Ecto neural progenitor cell (in vitro differentiated cells): ENCODE measurements around the gene CCT7.
"Not testable (repeated sequence)": the region's sequence is repeated elsewhere in the genome, so short reads cannot be mapped to it uniquely, and the experiment has no call there.

Experiments
- DNase-seq: peaks from one replicate; pipeline ENCODE4 v3.0.0-alpha.2; 2018; ENCODE audit warnings: low spot score

The CCT7 gene

DNA sequence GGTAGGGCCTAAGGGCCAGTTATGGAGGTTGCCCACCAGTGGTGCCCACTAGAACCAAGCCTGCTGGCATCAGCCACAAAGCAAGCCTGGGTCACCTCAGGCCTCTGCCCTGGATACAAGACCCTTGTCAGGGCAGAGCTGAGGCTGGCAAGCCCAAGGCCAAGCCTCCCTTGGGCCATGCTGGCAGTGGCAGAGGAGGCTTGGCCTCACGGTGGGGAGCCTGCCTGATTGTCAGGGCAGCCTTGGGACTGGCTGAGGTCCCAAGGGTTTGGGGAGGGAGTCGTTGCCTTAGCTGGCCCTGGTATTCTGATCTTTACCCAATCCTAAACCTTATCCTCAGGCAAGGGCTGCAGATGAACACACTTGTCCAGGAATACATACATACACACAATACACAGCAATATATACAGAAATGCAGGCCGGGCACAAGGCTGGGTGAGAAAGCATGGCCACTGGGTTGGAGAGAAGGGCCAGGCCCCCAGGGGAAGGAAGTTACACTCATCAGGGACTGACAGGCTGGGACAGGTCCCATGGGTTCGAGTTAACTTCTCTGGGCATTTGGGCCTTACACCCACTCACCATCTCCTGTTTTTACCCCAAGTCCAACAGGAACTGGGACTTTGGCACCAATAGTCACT lies 21.0 kb downstream of the CCT7 start:
- peak; percentile 37 for DNase-seq

DNA sequence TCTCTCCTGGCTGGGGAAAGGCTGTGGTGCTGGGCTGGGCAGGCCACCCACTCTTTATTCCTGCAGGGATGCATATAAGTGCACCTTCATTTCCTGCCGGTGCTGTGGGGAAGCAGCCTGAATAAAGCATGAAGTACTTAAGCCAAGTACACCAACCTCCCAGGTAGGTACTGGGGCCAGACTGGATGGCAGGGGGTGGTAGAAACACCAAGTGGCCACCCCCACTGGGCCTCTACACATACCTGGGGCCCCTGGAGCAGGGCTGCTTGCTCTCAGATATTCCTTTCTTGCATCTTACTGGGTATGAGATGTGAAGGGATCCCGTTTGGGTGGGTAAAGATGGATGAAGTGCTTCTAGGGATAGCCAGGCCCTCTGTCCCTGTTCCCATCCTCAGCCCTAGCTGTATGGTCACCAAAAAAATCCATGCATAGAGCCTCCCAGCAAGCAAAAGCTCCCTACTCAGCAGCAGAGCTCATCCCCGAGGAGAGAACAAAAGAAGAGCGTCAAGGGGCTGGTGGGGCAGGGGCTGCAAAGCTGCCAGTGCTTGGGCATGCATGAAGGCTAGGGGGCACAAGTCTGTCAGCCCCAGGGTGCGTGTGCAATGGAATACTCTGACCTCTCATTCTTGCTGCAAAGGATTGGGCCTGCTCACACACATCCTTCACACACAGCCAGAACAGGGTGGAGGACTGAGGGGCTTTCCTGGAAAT lies 22.0 kb downstream of the CCT7 start:
- peak; percentile 39 for DNase-seq

DNA sequence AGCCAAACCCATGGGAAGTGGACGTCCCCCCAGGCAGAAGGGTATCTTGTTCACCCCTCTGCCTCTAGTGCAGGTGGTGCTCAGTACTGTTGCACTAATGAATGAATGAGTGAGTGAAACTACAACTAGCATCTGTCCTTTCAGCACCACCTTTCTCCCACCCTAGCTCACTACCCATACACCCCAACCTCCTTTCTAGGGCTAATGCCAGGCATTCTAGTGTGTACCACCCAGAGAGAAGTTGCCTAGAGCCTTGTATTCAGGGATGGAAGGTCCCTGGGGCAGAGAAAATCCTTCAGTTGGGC lies 22.5 kb downstream of the CCT7 start:
- no peak for DNase-seq

DNA sequence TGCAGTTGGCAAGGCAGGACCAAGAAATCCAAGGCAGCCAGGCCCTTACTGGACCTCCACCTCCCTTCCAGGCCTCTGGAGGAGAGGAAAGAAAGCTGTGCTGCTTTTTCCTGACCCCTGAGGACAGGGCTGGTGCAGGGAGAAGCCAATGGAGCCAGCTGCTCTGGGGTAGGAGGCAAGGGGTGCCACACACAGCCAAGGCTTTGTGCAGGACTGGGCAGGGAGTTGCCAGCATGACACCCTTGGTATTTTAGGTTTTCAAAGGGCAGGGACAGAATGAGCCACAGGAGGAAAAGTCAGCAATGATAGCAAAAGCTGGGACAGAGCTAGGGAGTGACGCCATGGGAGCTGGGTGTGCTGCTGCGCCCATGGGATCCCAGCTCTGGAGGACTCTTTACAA lies 22.9 kb downstream of the CCT7 start:
- no peak for DNase-seq

- peak; percentile 36 for DNase-seq
Observed at GRCh38 chr2:73257425-73258125, 23.5 kb downstream of the CCT7 start.

- peak; percentile 34 for DNase-seq
Observed at GRCh38 chr2:73258186-73258912, 24.2 kb downstream of the CCT7 start.

- DNase-seq: no peak
Observed at GRCh38 chr2:73258913-73259215, 24.8 kb downstream of the CCT7 start.

DNA sequence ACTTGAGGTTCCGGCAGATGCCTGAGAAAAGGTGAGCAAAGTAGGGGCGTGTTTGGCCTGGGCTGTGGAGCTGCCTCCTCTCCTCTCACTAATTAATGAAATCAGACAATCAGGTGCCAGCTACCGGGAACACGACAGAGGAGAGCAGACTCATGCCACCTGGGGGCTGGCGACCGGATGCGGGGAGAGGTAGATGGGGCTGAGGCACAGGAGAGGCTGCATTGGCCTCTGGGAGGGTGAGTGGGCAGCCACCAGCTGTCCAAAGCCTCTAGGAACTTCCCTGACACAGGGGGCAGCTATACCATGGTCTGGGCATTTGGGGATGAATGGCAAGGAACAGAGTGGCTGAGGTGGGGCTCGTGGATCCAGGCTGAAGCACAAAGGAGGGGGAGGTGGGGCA lies 25.2 kb downstream of the CCT7 start:
- peak; percentile 34 for DNase-seq

GRCh38 chr2:73259704-73260337 lies 25.7 kb downstream of the CCT7 start:
- DNase-seq: no peak

GRCh38 chr2:73260338-73260984 lies 26.4 kb downstream of the CCT7 start:
- DNase-seq: peak; percentile 75

- DNase-seq: no peak
Observed at GRCh38 chr2:73262108-73262651, 28.1 kb downstream of the CCT7 start.

DNA sequence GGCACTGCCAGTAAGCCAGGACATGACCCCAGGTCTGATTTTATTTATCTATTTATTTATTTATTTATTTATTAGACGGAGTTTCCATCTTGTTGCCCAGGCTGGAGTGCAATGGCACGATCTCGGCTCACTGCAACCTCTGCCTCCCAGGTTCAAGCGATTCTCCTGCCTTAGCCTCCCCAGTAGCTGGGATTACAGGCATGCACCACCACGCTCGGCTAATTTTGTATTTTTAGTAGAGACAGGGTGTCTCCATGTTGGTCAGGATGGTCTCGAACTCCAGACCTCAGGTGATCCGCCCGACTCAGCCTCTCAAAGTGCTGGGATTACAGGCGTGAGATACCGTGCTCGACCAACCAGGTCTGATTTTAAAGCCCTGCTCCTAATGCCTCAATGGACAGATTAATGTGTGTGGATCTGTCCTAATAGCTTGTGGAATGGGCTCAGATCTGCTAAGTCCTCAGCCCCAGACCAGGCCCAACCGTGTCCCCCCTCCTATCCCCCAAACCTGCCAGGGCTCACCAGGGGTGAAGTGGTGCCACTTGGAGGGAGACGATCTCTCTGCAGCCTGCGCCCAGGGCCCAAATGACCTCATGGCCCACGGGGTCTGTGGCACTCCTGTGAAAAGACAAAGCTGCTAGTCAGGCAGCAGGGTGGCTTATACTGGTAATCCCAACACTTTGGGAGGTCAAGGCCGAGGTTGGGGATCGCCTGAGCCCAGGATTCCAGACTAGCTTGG lies 28.8 kb downstream of the CCT7 start:
- not testable (repeated sequence) for DNase-seq

GRCh38 chr2:73263540-73264331 lies 29.6 kb downstream of the CCT7 start:
- DNase-seq: peak; percentile 42

GRCh38 chr2:73264332-73264606 lies 30.2 kb downstream of the CCT7 start:
- peak; percentile 35 for DNase-seq

- no peak for DNase-seq
Observed at GRCh38 chr2:73264783-73265182, 30.7 kb downstream of the CCT7 start.

DNA sequence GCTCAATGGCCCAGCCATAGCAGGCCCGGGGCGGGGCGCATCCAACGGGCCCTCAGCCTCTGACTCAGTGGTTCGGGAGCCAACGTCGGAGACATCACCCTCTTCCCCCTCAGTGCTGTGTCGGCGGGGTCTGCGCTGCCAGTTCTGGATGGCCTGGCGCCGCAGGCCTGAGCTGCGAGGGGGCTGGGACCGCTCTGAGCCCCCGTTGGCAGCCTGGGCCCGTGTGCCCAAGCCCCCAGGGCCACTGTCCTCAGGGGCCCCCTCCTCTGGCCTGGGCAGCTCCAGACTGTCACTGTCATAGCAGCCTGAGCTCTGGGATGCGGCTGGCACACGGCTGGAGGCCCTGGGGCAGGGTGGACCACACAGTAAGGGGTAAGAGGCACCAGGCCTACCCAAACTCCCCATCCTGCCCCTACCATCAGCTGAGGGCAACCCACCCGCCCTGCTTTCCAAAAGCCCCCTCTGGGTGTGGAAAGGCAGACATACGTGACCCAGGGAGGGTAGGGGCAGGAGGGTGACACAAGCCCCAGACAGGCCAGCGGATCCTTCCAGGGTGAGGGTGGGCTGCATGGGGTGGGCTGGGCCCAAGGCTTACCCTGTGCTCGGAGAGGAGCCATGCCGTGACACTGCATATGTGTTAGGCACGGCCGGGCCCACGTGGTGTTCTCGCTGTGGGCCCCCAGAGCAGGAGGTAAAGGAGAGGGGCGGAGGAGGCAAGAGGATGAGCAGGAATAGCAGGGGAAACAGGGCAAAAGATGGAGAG lies 31.4 kb downstream of the CCT7 start:
- peak; percentile 30 for DNase-seq

DNA sequence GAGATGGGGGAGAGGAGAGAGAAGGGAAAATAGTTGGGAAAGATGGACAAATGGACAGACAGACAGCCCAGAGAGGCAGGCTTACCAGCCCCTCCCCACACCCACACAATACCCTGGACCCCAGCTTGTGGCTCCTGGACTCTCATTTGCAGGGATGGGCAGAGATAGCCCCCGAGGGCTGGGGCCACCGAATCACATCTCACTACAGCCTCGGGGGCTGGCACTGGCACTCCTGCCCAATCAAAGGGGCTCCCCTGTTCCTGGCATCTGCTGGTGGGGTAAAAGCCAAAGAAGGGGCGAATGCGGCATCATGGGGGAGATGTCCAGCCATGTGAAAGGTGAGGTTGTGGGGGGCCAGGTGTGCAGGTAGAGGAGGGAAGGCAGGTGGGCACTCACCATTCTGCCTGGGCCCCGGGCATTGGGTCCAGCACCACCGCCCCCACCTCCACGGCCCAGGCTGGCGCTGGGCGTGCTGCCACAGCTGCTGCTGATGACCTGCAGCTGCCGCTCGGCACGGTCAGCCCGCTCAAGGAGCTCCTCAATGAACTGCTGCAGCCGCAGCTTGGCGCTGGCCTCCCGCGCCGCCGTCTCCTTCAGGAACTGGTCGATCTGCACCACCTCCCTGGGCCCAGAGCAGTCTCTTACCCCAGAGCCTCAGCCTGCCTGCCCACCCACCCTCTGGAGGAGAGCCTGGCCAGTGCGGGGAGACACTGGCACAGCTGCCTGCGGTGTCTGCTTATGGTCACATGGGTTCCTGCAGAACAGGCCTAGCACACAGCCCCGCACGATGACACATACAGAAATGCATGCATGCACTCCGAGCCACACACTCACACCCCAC lies 32.2 kb downstream of the CCT7 start:
- peak; percentile 38 for DNase-seq

DNA sequence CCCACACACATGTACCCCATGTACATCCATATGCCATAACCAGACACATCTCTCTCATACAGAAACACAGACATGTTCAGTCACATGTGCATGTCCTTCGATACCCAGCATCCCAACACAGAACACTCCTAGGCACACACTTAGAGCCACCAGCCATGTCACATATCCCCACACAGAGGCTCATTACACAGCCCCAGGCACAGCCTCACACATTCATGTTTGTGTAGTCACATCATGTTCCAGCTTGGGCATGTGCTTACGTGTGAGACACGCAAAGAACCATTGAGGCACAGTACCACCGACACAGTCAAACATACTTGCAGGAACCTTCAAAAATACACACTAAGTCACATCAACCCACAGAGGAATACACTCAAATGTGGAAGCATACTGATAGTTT lies 32.9 kb downstream of the CCT7 start:
- no peak for DNase-seq

DNA sequence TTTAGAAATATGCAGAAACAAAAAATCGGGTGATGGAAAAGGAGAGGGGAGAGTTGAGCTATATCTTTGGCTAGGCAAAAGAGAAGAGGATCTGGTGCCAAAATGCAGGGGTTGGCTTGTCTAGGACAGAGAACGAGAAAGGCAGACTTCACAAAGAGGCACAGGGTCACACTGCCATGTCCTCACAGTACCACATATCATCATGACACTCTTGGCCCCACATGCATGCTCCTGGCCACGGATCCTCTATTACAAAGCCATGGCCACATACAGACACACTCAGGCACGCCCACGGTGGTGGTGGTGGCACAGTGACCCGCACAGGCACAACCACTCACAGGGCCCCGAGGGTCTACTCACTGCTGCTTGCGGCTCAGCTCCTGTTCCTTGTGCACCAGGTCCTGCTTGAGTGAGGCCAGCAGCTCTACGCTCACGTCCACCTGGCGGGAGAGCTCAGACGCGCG lies 34.3 kb downstream of the CCT7 start:
- no peak for DNase-seq
